SU-DHL-6 (cell line): ENCODE results near the gene CAB39.

ENCODE experiments used
- H2AFZ ChIP-seq: fragments of 200-600 bp; sonication (generic); 2 replicates; pipeline ENCODE4 v1.6.1; 2014; ENCODE audit warnings: low read depth, mild to moderate bottlenecking, moderate library complexity, mixed read lengths, antibody characterized with exemption, low read length; ENCODE audit not compliant: severe bottlenecking
- H3F3A ChIP-seq: fragments of 200-600 bp; shearing (Covaris generic); 2 replicates; pipeline ENCODE4 v1.6.0; 2016; ENCODE audit warnings: antibody characterized with exemption, mild to moderate bottlenecking; ENCODE audit not compliant: insufficient read depth
- H3K27ac ChIP-seq: fragments of 200-600 bp; sonication (generic); 2 replicates; pipeline ENCODE4 v1.5.1; 2016; ENCODE audit warnings: low read depth, mild to moderate bottlenecking, low read length, moderate library complexity, mixed read lengths
- H3K27me3 ChIP-seq: fragments of 200-600 bp; sonication (generic), shearing (Covaris generic); 2 replicates; pipeline ENCODE4 v1.6.0; 2014; ENCODE audit warnings: mild to moderate bottlenecking, low read length
- H3K36me3 ChIP-seq: fragments of 200-600 bp; sonication (generic); 2 replicates; pipeline ENCODE4 v1.6.1; 2014; ENCODE audit warnings: mild to moderate bottlenecking, low read length, mixed read lengths
- H3K4me2 ChIP-seq: fragments of 300-600, 200-600 bp; shearing (Covaris generic), sonication (generic); 2 replicates; pipeline ENCODE4 v1.6.0; 2014; ENCODE audit warnings: low read length, low read depth, mild to moderate bottlenecking; ENCODE audit not compliant: poor library complexity, severe bottlenecking
- H3K4me3 ChIP-seq: fragments of 200-600 bp; sonication (generic); 2 replicates; pipeline ENCODE4 v1.5.1; 2014; ENCODE audit warnings: antibody characterized with exemption, low read length, mild to moderate bottlenecking, mixed read lengths; ENCODE audit not compliant: insufficient read depth, poor library complexity, severe bottlenecking
- H3K79me2 ChIP-seq: fragments of 200-600 bp; sonication (generic); 2 replicates; pipeline ENCODE4 v1.6.1; 2014; ENCODE audit warnings: mild to moderate bottlenecking, low read length, moderate library complexity; ENCODE audit not compliant: insufficient read depth
- H3K9ac ChIP-seq: fragments of 200-600 bp; sonication (generic); 2 replicates; pipeline ENCODE4 v1.7.0; 2014; ENCODE audit warnings: mild to moderate bottlenecking, low read length
- H3K9me2 ChIP-seq: fragments of 200-600 bp; sonication (generic); replicated peaks from 2 replicates; pipeline ENCODE4 v1.6.1; 2014; ENCODE audit warnings: low read length; ENCODE audit not compliant: insufficient read depth
- H3K9me3 ChIP-seq: fragments of 200-600 bp; sonication (generic); 2 replicates; pipeline ENCODE4 v1.6.1; 2014; ENCODE audit warnings: low read length, mixed read lengths; ENCODE audit not compliant: insufficient read depth
- H4K20me1 ChIP-seq: fragments of 200-600 bp; sonication (generic); 2 replicates; pipeline ENCODE4 v1.6.1; 2014; ENCODE audit warnings: low read depth, mild to moderate bottlenecking, antibody characterized with exemption, low read length, moderate library complexity, mixed read lengths
- EZH2phosphoT487 ChIP-seq: fragments of 200-600 bp; sonication (generic), shearing (Covaris generic); conservative IDR thresholded peaks from 2 replicates; pipeline ENCODE4 v1.6.1; 2018; ENCODE audit warnings: mild to moderate bottlenecking, antibody characterized with exemption, low read length, moderate library complexity, mixed read lengths
- TF ChIP-seq, protein P1 (sequence below): fragments of 200-600 bp; sonication (generic); IDR thresholded peaks from one replicate; pipeline ENCODE4 v1.5.1; 2017; ENCODE audit warnings: antibody characterized with exemption, mild to moderate bottlenecking, low read length, moderate library complexity; ENCODE audit not compliant: insufficient read depth, poor library complexity, severe bottlenecking

The CAB39 gene

DNA sequence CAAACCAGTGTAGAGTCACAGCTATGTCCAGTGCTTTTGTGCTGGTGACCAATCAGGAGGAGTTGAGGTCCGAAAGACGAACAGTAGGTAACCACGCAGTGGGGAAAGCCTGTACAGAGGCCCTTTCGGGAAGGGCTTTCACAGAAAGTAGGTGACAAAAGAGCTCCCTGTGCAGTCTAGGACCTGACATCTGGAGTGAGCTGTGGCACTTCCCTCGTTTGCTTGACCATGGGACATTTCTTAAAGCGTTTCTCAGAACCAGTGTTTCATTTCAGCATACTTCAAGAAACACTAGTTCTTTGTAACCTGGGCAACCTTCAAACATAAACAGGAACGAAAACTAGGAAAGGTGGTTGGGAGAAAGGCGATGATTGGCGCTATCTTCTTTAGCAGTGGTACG is 96.4 kb downstream of the CAB39 start:
- no peak overlapping the region for H3K4me2 ChIP-seq
- H2AFZ ChIP-seq, result no peak overlapping the region
- peaks cover 3% of the 10 kb centered on the region; the same call in 1 of the 2 replicates for H3K36me3 ChIP-seq
- no peaks in the 10 kb centered on the region for H4K20me1 ChIP-seq
- no peak overlapping the region for H3K4me3 ChIP-seq
- H3F3A ChIP-seq, result no peaks in the 10 kb centered on the region; the same call in 1 of the 2 replicates
- H3K27me3 ChIP-seq, result no peaks in the 10 kb centered on the region
- TF ChIP-seq, protein P1, sequence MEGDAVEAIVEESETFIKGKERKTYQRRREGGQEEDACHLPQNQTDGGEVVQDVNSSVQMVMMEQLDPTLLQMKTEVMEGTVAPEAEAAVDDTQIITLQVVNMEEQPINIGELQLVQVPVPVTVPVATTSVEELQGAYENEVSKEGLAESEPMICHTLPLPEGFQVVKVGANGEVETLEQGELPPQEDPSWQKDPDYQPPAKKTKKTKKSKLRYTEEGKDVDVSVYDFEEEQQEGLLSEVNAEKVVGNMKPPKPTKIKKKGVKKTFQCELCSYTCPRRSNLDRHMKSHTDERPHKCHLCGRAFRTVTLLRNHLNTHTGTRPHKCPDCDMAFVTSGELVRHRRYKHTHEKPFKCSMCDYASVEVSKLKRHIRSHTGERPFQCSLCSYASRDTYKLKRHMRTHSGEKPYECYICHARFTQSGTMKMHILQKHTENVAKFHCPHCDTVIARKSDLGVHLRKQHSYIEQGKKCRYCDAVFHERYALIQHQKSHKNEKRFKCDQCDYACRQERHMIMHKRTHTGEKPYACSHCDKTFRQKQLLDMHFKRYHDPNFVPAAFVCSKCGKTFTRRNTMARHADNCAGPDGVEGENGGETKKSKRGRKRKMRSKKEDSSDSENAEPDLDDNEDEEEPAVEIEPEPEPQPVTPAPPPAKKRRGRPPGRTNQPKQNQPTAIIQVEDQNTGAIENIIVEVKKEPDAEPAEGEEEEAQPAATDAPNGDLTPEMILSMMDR, result no peak
- TF ChIP-seq EZH2phosphoT487, result no peak
- H3K9ac ChIP-seq, result no peak overlapping the region
- H3K79me2 ChIP-seq, result no peaks in the 10 kb centered on the region
- H3K9me3 ChIP-seq, result no peaks in the 10 kb centered on the region
- H3K9me2 ChIP-seq, result no peaks in the 10 kb centered on the region
- H3K27ac ChIP-seq, result no peak overlapping the region

DNA sequence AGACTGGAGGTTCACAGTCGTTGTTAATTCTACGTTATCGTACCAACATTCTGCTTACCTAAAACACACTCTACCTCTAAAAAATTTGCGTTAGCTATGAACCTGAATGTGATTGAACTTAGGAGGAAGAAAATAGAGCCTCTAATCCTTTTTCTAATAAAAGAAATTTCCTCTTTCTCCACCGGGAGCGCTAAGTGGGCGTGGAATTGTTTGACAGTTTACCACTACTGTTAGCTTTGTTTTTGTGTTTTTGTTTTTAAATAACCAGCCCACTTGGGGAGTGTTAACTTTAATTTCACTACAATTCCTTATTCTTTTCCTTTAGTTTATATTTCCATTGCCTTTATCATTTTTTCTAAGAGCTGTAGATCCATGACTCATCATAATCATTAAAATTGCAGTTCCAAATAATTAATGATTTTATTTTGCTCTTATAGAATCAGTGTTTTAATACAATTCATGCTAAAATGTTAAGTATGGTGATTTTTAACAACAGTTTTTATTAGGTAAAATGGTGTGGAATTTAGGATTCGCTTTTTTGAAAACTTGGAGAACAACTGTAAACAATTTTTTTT is 97.1 kb downstream of the CAB39 start:
- no peak overlapping the region for H3K9ac ChIP-seq
- H2AFZ ChIP-seq, result no peak overlapping the region
- no peaks in the 10 kb centered on the region for H3K9me2 ChIP-seq
- TF ChIP-seq, protein P1, result no peak
- no peak for TF ChIP-seq EZH2phosphoT487
- no peak overlapping the region for H3K4me3 ChIP-seq
- H3K36me3 ChIP-seq, result peaks cover 3% of the 10 kb centered on the region; the same call in 1 of the 2 replicates
- no peak overlapping the region for H3K4me2 ChIP-seq
- H3K9me3 ChIP-seq, result no peaks in the 10 kb centered on the region
- no peak overlapping the region for H3K27ac ChIP-seq
- no peaks in the 10 kb centered on the region for H3K79me2 ChIP-seq
- H3F3A ChIP-seq, result no peaks in the 10 kb centered on the region; the same call in 1 of the 2 replicates
- no peaks in the 10 kb centered on the region for H3K27me3 ChIP-seq
- H4K20me1 ChIP-seq, result no peaks in the 10 kb centered on the region

DNA sequence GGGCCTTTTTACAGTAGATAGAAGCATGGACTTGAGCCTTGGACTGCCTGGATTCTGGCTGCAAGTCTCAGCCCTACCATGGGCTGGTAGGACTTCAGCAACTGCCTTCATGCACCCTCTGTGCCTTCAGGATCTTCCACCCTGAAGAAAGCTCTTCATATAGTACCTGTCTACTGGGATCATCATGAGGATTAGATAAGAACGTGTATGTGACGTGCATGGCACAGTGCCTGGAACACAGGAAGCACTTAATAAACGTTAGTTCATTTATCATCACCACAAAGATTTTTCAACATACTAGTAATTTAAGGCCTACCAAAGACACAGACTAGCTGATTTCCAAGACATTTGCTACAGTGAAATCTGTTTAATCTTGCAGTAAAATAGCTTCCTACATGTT is 98.9 kb downstream of the CAB39 start:
- Histone ChIP-seq H3K36me3 (peaks cover 3% of the 10 kb centered on the region; the same call in 1 of the 2 replicates), H3K4me3 (no peak overlapping the region), H3K27ac (no peak overlapping the region), H3K9ac (no peak overlapping the region), H4K20me1 (no peaks in the 10 kb centered on the region), H2AFZ (no peak overlapping the region), H3K9me2 (no peaks in the 10 kb centered on the region), H3K9me3 (no peaks in the 10 kb centered on the region), H3F3A (no peaks in the 10 kb centered on the region; the same call in 1 of the 2 replicates), H3K79me2 (no peaks in the 10 kb centered on the region), H3K4me2 (no peak overlapping the region), H3K27me3 (no peaks in the 10 kb centered on the region)
- no peak for TF ChIP-seq EZH2phosphoT487
- TF ChIP-seq, protein P1, result no peak
